Spleen (tissue), 11 donors: ENCODE data around the gene WDR43. TPM values are rescaled to one million over a fixed set of nuclear protein-coding genes. Genes with fewer than 3 reads are reported as not detected.

Experiments used
- DNase-seq: peaks from one replicate; pipeline ENCODE4 v3.0.0-alpha.2; 2020
- H3K27ac ChIP-seq, 8 donors: fragments of 200-600 bp; sonication (generic) in 7 of 8; 1 replicate in 4 of 8; 2 replicates in 4 of 8; pipeline versions ENCODE4 v1.5.0 to v1.8.0; 2016 to 2021; ENCODE audit warnings: inconsistent platforms in 4 of 8, mild to moderate bottlenecking in 4 of 8, moderate library complexity in 1 of 8
- H3K27me3 ChIP-seq, 7 donors: fragments of 200-600 bp; sonication (generic) in 6 of 7; replicated peaks in 1 of 7; 1 replicate in 4 of 7; 2 replicates in 3 of 7; pipeline versions ENCODE4 v1.5.0 to v1.8.0; 2016 to 2021; ENCODE audit warnings: inconsistent platforms in 3 of 7, mild to moderate bottlenecking in 1 of 7
- H3K36me3 ChIP-seq, 6 donors: fragments of 200-600 bp; sonication (generic) in 5 of 6; 1 replicate in 4 of 6; 2 replicates in 2 of 6; pipeline versions ENCODE4 v1.5.0 to v1.8.0; 2016 to 2021; ENCODE audit warnings: inconsistent platforms in 2 of 6
- H3K4me1 ChIP-seq, 6 donors: fragments of 200-600 bp; sonication (generic) in 5 of 6; 1 replicate in 3 of 6; 2 replicates in 3 of 6; pipeline versions ENCODE4 v1.5.0 to v1.8.0; 2016 to 2021; ENCODE audit warnings: inconsistent platforms in 3 of 6
- H3K4me3 ChIP-seq, 8 donors: fragments of 200-600 bp; sonication (generic) in 7 of 8; 1 replicate in 4 of 8; 2 replicates in 4 of 8; pipeline versions ENCODE4 v1.5.0 to v1.8.0; 2016 to 2021; ENCODE audit warnings: inconsistent platforms in 4 of 8, mild to moderate bottlenecking in 4 of 8, moderate library complexity in 2 of 8
- H3K9me3 ChIP-seq, 8 donors: fragments of 200-600 bp; sonication (generic) in 7 of 8; 1 replicate in 4 of 8; 2 replicates in 4 of 8; pipeline versions ENCODE4 v1.5.0 to v1.8.0; 2016 to 2021; ENCODE audit warnings: inconsistent platforms in 4 of 8
- POLR2A ChIP-seq, 3 donors: fragments of 450-650 bp; IDR thresholded peaks; one replicate each; pipeline ENCODE4 v1.5.1; 2017; ENCODE audit warnings: antibody characterized with exemption in 3 of 3, mild to moderate bottlenecking in 1 of 3
- POLR2AphosphoS5 ChIP-seq, 3 donors: sonication (generic); formaldehyde crosslinking; IDR thresholded peaks; one replicate each; pipeline ENCODE4 v1.5.1; 2017; ENCODE audit warnings: antibody characterized with exemption in 3 of 3
- WGBS, 5 donors: extraction: QIAGEN DNeasy Blood & Tissue Kit in 3 of 5; methylation state at CpG; one replicate each; pipeline versions ENCODE4 v1.1.5 to v1.1.7; 2013 to 2018; 5-methylcytosine and 5-hydroxymethylcytosine counted together
- intact Hi-C: fragments of 100-400 bp; cut with DNase I; formaldehyde crosslinking; loops from one replicate; pipeline ENCODE4 v1.15.0; 2023; ENCODE audit warnings: low total_unique reads
- polyA plus RNA-seq, 3 donors: library from polyadenylated mRNA; stranded (reverse); fragments of 200-250 nt; gene quantifications; one replicate each; pipeline ENCODE4 v1.2.1, GENCODE V29; 2013
- total RNA-seq, 7 donors: library from RNA; depleted of rRNA in 3 of 7; stranded (reverse); fragments of >200 nt in 3 of 7; fragmentation: NEBNext Ultra II Directional in 4 of 7; extraction: Animal tissue kit (Norgen Biotek cat#: 25700) in 4 of 7; gene quantifications; one replicate each; pipeline versions ENCODE4 v1.1.0 to v1.2.1, GENCODE V29; 2016 to 2021
- TF ChIP-seq, protein P1 (sequence below), 11 experiments: fragments of 200-600 bp in 7 of 11; fragments of 450-650 bp in 4 of 11; sonication (generic) in 4 of 11; IDR thresholded peaks in 8 of 11; conservative IDR thresholded peaks in 3 of 11; 1 replicate in 7 of 11; 2 replicates in 4 of 11; pipeline versions ENCODE4 v1.4.0 to v1.8.0; 2016 to 2021; ENCODE audit warnings: antibody characterized with exemption in 11 of 11, inconsistent platforms in 4 of 11, mild to moderate bottlenecking in 1 of 11
- donor health status: healthy with polysubstance abuse.
- donor health status: DM: no; HTN: no; CAD: no; lungs with moderate emphysema.
- donor health status: DM: no; HTN: no; CAD: no.
- donor health status: Bipolar disorder and iron deficiency.
- donor health status: healthy.
- donor health status: DM: no; HTN: no; CAD: no.
- donor health status: DM: yes; HTN: yes; CAD: no.

WDR43 gene
- total and polyA plus RNA-seq, 10 donors = 10.8 to 49.8 (median 36.5) TPM

DNA sequence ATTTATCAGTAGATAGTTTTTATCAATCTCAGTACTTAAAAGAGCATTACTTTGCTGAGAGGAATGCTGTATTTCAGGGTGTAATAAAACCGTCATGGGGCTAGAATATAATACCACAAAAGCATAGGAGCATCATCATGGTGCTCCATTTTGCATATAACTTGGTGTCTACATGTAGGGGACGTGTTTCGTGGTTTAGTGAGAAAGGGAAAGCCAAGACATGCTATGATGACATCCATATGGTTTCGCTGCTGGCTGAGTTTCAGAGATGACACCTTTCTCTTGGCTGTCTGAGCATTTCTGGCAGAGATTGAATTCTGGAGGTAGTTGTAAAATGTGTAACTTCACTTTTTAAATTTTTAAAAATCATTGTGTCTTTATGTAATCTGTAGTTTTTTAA lies 32.4 kb downstream of the WDR43 start:
- no peak overlapping the region for H3K27ac ChIP-seq
- H3K36me3 ChIP-seq = peaks cover 4 to 100% (median 87%) of the 10 kb centered on the region in 6 donors
- H3K4me1 ChIP-seq = no peaks in the 10 kb centered on the region
- TF ChIP-seq, protein P1, sequence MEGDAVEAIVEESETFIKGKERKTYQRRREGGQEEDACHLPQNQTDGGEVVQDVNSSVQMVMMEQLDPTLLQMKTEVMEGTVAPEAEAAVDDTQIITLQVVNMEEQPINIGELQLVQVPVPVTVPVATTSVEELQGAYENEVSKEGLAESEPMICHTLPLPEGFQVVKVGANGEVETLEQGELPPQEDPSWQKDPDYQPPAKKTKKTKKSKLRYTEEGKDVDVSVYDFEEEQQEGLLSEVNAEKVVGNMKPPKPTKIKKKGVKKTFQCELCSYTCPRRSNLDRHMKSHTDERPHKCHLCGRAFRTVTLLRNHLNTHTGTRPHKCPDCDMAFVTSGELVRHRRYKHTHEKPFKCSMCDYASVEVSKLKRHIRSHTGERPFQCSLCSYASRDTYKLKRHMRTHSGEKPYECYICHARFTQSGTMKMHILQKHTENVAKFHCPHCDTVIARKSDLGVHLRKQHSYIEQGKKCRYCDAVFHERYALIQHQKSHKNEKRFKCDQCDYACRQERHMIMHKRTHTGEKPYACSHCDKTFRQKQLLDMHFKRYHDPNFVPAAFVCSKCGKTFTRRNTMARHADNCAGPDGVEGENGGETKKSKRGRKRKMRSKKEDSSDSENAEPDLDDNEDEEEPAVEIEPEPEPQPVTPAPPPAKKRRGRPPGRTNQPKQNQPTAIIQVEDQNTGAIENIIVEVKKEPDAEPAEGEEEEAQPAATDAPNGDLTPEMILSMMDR (IDR thresholded peaks at IDR 0.05 in 8 of 11, conservative IDR thresholded peaks at IDR 0.05 in 3 of 11) = no peak
- no peak for TF ChIP-seq POLR2AphosphoS5 (IDR thresholded peaks at IDR 0.05)
- TF ChIP-seq POLR2A (IDR thresholded peaks at IDR 0.05) = no peak
- WGBS, 5 donors = 75 to 92% (median 84%) methylated on average over 4 of the region's 4 CpGs
- intact Hi-C loops = no loop called here
- H3K27me3 ChIP-seq = no peaks in the 10 kb centered on the region
- no peak for DNase-seq
- no peaks in the 10 kb centered on the region for H3K9me3 ChIP-seq
- H3K4me3 ChIP-seq = no peak overlapping the region

DNA sequence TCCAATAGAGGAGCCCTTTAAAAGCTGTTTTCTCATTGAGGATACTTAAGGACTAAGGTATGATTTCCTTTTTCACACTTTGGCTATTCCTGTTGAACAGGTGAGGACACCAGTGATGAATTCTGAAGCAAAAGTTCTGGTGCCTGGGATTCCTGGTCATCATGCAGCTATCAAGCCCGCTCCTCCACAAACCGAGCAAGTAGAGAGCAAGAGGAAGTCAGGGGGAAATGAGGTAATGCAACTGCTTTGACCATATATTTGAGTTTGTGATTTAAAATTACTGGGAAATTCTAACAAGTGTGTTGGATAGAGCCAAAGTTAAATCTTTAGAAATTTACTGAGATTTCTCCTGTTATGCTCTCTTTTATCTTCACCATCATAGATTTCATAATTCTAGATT lies 33.0 kb downstream of the WDR43 start:
- no peaks in the 10 kb centered on the region for H3K27me3 ChIP-seq
- peaks cover 4 to 100% (median 91%) of the 10 kb centered on the region in 6 donors for H3K36me3 ChIP-seq
- no peak overlapping the region for H3K4me3 ChIP-seq
- H3K27ac ChIP-seq = no peak overlapping the region
- no peaks in the 10 kb centered on the region for H3K9me3 ChIP-seq
- 60 to 82% (median 69%) methylated on average over 2 of the region's 2 CpGs for whole genome bisulfite sequencing, 5 donors
- intact Hi-C loops = no loop called here
- TF ChIP-seq, protein P1 (IDR thresholded peaks at IDR 0.05 in 8 of 11, conservative IDR thresholded peaks at IDR 0.05 in 3 of 11) = no peak
- TF ChIP-seq POLR2AphosphoS5 (IDR thresholded peaks at IDR 0.05) (no peak), POLR2A (IDR thresholded peaks at IDR 0.05) (no peak)
- DNase-seq = no peak
- H3K4me1 ChIP-seq = no peaks in the 10 kb centered on the region

- WGBS, 5 donors = 88 to 100% (median 100%) methylated on average over 1 of the region's 1 CpG
These were observed 33.4 kb downstream of the WDR43 start for GRCh38 chr2:28927878-28928277.

GRCh38 chr2:28929581-28929980 lies 35.1 kb downstream of the WDR43 start:
- intact Hi-C loops = no loop called here
- Histone ChIP-seq H3K27ac (no peak overlapping the region), H3K36me3 (peaks cover 4 to 100% (median 91%) of the 10 kb centered on the region in 6 donors), H3K4me1 (no peaks in the 10 kb centered on the region), H3K4me3 (no peak overlapping the region), H3K9me3 (no peaks in the 10 kb centered on the region), H3K27me3 (no peaks in the 10 kb centered on the region)
- 89 to 92% (median 90%) methylated on average over 4 of the region's 4 CpGs for WGBS, 5 donors
- no peak for DNase-seq
- TF ChIP-seq POLR2AphosphoS5 (IDR thresholded peaks at IDR 0.05) (no peak), POLR2A (IDR thresholded peaks at IDR 0.05) (no peak)
- TF ChIP-seq, protein P1 (IDR thresholded peaks at IDR 0.05 in 8 of 11, conservative IDR thresholded peaks at IDR 0.05 in 3 of 11) = no peak

More at GRCh38 chr2:28927878-28928277, 33.4 kb downstream of the WDR43 start:
- DNase-seq = no peak
- no peaks in the 10 kb centered on the region for H3K27me3 ChIP-seq
- TF ChIP-seq, protein P1 (IDR thresholded peaks at IDR 0.05 in 8 of 11, conservative IDR thresholded peaks at IDR 0.05 in 3 of 11) = no peak
- no peak for TF ChIP-seq POLR2A (IDR thresholded peaks at IDR 0.05)
- no peak for TF ChIP-seq POLR2AphosphoS5 (IDR thresholded peaks at IDR 0.05)
- H3K4me1 ChIP-seq = no peaks in the 10 kb centered on the region
- peaks cover 4 to 100% (median 92%) of the 10 kb centered on the region in 6 donors for H3K36me3 ChIP-seq
- no peak overlapping the region for H3K27ac ChIP-seq
- no peak overlapping the region for H3K4me3 ChIP-seq
- intact Hi-C loops = no loop called here
- no peaks in the 10 kb centered on the region for H3K9me3 ChIP-seq
